HG02571 (cell line): ENCODE data around the gene ACVR1B.

Experiments
- ATAC-seq: cut with Tn5 transposase; IDR thresholded peaks from one replicate; pipeline ENCODE4 v1.9.1; 2021; ENCODE audit warnings: mild to moderate bottlenecking, moderate library complexity; ENCODE audit not compliant: unreplicated experiment

The ACVR1B gene

DNA sequence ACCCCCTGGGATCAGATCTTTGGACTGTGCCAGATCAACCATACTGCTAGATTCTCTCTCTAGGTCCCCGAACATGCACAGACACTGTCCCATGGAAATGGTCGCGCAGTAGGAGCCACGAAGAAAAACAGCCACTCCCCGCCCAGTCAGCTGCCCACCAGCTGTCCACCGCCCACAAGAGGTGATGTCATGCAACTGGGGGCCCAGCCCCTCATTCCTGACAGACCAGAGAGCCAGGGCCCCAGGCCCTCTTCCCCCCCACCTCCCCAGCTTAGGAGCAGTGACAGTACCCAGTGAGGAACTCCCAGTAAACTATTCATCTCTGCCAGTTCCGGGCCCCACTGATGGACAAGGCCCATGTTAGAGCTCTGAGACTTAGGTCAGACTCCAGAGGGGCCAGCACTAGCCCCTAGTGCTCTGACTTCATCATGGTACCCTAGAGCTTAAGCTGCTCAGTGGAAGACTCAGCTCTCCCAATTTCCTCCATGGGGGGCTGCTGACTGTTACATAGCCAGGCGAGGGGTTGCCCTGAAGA lies 51.6 kb downstream of the ACVR1B start:
- no peak for ATAC-seq

- ATAC-seq: no peak
Observed at GRCh38 chr12:52003591-52003990, 52.1 kb downstream of the ACVR1B start.

DNA sequence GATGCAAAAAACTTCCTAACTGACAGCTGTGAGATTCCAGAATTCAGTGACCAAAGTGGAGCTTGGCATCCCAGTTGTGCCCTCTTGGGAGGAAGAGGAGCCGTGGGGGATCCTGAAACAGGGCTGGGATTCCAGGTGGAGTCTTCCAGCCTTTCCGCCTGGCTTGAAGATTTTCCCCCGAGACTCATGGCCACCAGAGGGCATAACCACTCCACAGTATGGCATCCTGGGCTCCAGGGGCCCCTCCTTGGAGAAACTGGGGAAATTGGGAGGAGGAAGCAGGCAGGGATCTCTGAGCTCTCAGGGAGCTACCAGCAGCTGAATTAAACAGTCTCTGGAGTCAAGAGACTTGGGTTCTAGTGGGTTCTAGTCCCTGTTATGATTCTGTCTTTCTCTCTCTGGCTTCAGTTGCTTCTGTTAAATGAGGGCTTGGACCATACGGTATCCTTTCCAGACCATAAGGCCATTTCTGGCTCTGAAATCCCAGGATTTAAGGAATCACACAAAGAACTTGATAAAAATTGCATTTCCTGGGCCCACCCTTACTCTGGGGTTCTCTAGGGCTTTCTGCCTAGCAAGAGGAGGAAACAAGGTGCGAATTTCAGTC lies 52.6 kb downstream of the ACVR1B start:
- no peak for ATAC-seq

- ATAC-seq: no peak
Observed at GRCh38 chr12:52005218-52005902, 53.9 kb downstream of the ACVR1B start.

DNA sequence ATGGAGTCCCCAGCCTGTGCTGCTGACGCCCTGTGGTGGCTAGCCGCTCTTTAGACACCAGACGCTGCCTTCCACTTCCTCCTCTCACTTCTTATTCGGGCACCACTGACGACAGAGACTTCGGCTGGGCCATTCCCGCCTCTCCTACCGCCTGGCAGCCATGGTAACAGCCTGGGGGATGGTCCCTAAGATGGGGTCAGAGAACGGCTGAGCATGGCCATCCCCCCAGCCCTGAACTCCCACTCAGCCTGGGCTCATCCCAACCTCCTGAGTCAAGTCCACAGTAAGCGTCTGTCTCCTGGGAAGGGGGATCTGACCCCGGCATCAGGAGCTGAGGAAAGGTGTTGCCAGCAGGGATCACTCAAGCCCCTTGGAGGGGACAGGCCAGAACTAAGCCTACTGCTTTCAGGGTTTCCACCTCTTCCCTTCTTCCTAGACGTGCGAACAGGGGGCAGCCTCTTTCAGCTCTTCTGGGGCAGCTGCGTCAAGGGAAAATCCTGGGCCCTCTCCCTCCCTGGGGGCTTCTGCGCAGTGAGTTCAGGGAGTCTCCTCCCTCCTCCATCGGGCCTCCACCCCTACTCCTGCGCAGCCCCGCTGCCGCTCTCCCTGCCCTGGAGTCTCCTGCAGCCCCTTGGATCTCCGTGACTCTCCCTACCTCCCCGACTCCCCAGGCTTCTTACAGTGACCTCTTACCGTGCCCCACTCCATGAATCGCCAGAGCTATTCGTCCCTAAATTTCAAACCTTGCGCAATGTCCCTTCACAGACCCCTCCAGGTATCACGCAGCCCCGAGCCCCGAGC lies 54.6 kb downstream of the ACVR1B start:
- peak; percentile 54 for ATAC-seq

DNA sequence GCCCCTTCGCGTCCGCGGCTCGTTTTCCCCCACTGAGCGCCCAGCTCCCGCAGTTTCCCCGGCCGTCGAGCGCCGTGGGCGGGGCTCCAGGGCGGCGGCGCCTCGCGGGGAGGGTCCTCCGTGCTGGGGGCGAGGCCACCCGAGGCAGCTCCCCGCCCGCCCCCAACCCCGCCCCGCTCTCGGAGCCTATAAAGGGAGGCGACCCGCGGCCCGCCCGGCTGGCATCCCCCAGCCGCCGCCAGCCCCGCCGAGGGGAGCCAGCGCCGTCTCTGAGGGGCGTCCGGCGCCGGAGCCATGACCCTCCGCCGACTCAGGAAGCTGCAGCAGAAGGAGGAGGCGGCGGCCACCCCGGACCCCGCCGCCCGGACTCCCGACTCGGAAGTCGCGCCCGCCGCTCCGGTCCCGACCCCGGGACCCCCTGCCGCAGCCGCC lies 55.2 kb downstream of the ACVR1B start, which contains the start of gene TAMALIN:
Gene TAMALIN (plus strand): TSS at position 221 of the 432 bp plus-strand sequence. CDS start 74 bp downstream, at position 295.
- peak; percentile 29 for ATAC-seq

- no peak for ATAC-seq
Observed at GRCh38 chr12:52007158-52007921, 55.8 kb downstream of the ACVR1B start.

DNA sequence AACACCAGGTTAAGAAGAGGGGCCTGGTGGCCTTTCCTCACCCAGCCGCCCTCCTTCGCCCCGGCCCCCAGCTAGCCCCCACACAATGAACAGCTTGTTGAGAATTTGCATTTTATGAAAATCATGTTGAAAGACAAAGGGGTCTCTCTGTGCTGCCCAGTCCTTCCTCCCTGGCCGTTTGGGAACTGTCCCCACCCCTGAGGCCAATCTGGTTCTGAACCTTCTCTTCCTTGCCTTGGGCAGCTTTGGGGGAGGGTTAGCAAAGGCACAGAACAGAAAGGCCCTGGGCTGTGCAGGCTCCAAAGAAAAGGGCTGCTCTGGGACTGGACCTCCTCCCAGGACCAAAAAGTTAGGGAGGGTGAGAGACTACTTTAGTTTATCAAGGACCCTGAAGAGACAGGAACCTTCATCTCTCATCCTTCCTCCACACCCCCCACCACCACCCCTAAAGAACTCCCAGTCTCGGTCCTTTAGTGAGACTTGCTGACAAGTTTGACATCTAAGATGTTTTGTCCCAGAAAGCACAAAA lies 56.5 kb downstream of the ACVR1B start:
- ATAC-seq: no peak

GRCh38 chr12:52009081-52009751 lies 57.7 kb downstream of the ACVR1B start:
- no peak for ATAC-seq

GRCh38 chr12:52010152-52010622 lies 58.7 kb downstream of the ACVR1B start:
- ATAC-seq: no peak

DNA sequence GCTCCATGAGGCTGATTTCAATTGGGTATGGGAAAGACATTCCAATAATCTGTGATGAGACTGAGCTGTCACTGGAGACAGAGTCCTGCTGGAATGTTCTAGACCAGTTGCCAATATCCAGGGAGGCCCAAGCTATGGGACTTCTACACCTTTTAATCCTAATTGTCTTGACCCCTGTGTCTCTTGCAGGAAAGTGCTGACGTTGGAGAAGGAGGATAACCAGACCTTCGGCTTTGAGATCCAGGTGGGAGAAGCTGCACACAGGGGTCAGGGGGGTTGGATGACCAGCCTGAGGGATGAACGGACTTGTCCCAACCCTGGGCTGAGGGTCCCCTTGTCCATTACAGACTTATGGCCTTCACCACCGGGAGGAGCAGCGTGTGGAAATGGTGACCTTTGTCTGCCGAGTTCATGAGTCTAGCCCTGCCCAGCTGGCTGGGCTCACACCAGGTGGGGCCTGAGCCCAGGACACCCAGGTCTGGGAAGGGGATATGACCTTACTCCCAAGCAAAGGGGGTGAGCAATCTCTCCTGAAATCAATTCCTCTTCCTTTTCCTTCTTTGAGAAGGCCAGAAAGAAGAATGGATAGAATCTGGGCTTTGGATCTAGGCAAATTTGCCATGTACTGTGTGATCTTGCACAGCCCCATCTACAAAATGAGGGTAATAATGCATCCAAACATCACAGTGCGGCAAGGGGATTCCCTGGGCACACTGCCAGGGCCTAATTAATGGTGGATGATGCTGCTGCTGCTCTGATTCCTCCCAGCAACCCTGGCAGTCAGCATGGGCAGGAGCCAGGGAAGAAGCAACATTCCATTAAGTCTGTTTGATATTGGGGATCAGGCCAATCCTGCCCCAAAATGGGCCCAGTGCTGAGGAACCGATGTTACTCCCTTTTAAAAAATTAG lies 59.4 kb downstream of the ACVR1B start:
- ATAC-seq: no peak

GRCh38 chr12:52011602-52012214 lies 60.2 kb downstream of the ACVR1B start:
- no peak for ATAC-seq

GRCh38 chr12:52013626-52014310 lies 62.3 kb downstream of the ACVR1B start:
- no peak for ATAC-seq

DNA sequence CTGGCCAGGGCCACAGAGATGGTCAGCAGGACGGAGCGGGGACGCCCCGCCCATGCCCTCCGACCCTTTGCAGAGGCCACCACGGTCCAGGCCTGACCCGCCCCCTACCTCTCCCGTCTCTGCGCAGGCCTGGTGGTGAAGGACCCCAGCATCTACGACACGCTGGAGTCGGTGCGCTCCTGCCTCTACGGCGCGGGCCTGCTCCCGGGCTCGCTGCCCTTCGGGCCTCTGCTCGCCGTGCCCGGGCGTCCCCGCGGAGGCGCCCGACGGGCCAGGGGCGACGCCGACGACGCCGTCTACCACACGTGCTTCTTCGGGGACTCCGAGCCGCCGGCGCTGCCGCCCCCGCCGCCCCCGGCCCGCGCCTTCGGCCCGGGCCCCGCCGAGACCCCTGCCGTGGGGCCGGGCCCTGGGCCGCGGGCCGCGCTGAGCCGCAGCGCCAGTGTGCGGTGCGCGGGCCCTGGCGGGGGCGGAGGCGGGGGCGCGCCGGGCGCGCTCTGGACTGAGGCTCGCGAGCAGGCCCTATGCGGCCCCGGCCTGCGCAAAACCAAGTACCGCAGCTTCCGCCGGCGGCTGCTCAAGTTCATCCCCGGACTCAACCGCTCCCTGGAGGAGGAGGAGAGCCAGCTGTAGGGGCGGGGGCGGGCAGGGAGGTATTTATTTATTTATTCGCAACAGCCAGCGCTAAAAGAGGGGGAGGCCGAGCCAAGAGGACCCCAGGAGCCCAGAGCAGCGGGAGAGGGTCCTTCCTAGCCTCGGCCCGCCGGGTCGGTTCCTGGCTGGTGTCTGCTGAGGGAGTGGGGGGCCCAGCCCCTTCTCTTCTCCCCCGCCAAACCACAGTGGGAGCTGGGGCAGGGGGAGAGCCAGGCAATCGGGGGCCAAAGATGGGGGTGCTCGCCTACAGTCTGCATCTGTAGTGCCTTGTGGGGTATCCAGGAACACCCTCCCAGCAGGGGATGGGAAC lies 63.4 kb downstream of the ACVR1B start:
- ATAC-seq: no peak

GRCh38 chr12:52015532-52016041 lies 64.1 kb downstream of the ACVR1B start:
- ATAC-seq: no peak

GRCh38 chr12:52018433-52019112 lies 67.1 kb downstream of the ACVR1B start:
- ATAC-seq: no peak
